HG03039 (cell line): ENCODE results near the gene MAP1B.
"Not testable (repeated sequence)": the region's sequence is repeated elsewhere in the genome, so short reads cannot be mapped to it uniquely, and the experiment has no call there.

ENCODE experiments used
- ATAC-seq: cut with Tn5 transposase; IDR thresholded peaks from one replicate; pipeline ENCODE4 v1.9.1; 2021; ENCODE audit warnings: mild to moderate bottlenecking, moderate library complexity; ENCODE audit not compliant: unreplicated experiment

MAP1B gene

GRCh38 chr5:72107131-72107900 is at the start of gene MAP1B:
MAP1B (plus strand) TSS chr5:72107475; CDS start chr5:72107532, 57 bp downstream.
- no peak for ATAC-seq

- no peak for ATAC-seq
Observed at GRCh38 chr5:72057816-72058215, 49.5 kb upstream of the MAP1B start.

GRCh38 chr5:72063219-72063819 is 44.0 kb upstream of the MAP1B start:
- ATAC-seq = no peak

- no peak for ATAC-seq
Observed at GRCh38 chr5:72064801-72065570, 42.3 kb upstream of the MAP1B start.

GRCh38 chr5:72065751-72066255 is 41.5 kb upstream of the MAP1B start:
- ATAC-seq = no peak

- no peak for ATAC-seq
Observed at GRCh38 chr5:72066705-72067107, 40.6 kb upstream of the MAP1B start.

GRCh38 chr5:72067682-72068470 is 39.4 kb upstream of the MAP1B start:
- ATAC-seq = no peak

- ATAC-seq = no peak
Observed at GRCh38 chr5:72070529-72070928, 36.7 kb upstream of the MAP1B start.

- ATAC-seq = no peak
Observed at GRCh38 chr5:72071906-72072305, 35.4 kb upstream of the MAP1B start.

GRCh38 chr5:72074251-72074650 is 33.0 kb upstream of the MAP1B start:
- ATAC-seq = no peak

GRCh38 chr5:72075461-72075860 is 31.8 kb upstream of the MAP1B start:
- ATAC-seq = no peak

GRCh38 chr5:72076621-72077300 is 30.5 kb upstream of the MAP1B start:
- ATAC-seq = no peak

- no peak for ATAC-seq
Observed at GRCh38 chr5:72077390-72077789, 29.9 kb upstream of the MAP1B start.

- ATAC-seq = no peak
Observed at GRCh38 chr5:72079288-72079687, 28.0 kb upstream of the MAP1B start.

GRCh38 chr5:72082048-72082447 is 25.2 kb upstream of the MAP1B start:
- no peak for ATAC-seq

- ATAC-seq = no peak
Observed at GRCh38 chr5:72084876-72085275, 22.4 kb upstream of the MAP1B start.

- ATAC-seq = no peak
Observed at GRCh38 chr5:72085319-72085718, 22.0 kb upstream of the MAP1B start.

GRCh38 chr5:72089713-72090112 is 17.6 kb upstream of the MAP1B start:
- not testable (repeated sequence) for ATAC-seq

- ATAC-seq = no peak
Observed at GRCh38 chr5:72092074-72092473, 15.2 kb upstream of the MAP1B start.

- no peak for ATAC-seq
Observed at GRCh38 chr5:72093217-72093616, 14.1 kb upstream of the MAP1B start.
